ENCODE measurements around the gene CEND1.

- TF ChIP-seq CTCF (IDR thresholded peaks at IDR 0.05), result no peak
- TF ChIP-seq POLR2AphosphoS5 (IDR thresholded peaks at IDR 0.05), result no peak
- no peak for TF ChIP-seq POLR2A (IDR thresholded peaks at IDR 0.05)
- TF ChIP-seq EP300 (IDR thresholded peaks at IDR 0.05), result no peak
Measured at GRCh38 chr11:824942-825341, 35.1 kb upstream of the CEND1 start.

All from stomach (tissue), 4 donors.